ENCODE measurements around the gene TSPO. TPM values are rescaled to one million over a fixed set of nuclear protein-coding genes. Genes with fewer than 3 reads are reported as not detected.

TSPO gene
- total and polyA plus RNA-seq, 2 of the 8 experiments (the other 6 are each of a cell fraction or from before 2014, with no cell fraction given) = 19.9 to 51.5 TPM

- Histone ChIP-seq H3K79me2 (ENCODE audit: control insufficient read depth in 1 of 2, insufficient read depth in 2 of 2, low read length in 2 of 2) (no peaks in the 10 kb centered on the region), H3K18ac (ENCODE audit: extremely low read depth, low read length) (no peak overlapping the region), H3K4me3 (ENCODE audit: extremely low read depth in 1 of 4, insufficient read depth in 2 of 4, low read depth in 3 of 4, low read length in 4 of 4) (no peak overlapping the region), H3K4ac (replicated peaks; ENCODE audit: insufficient read length, low read depth, low read length) (no peak overlapping the region), H2AK5ac (ENCODE audit: low read depth, low read length) (no peak overlapping the region), H3K27ac (ENCODE audit: low read depth, low read length) (no peak overlapping the region), H2BK15ac (ENCODE audit: low read length) (no peak overlapping the region), H2AFZ (ENCODE audit: low read length) (no peak overlapping the region), H4K91ac (replicated peaks; ENCODE audit: insufficient read length, low read length) (no peak overlapping the region), H2BK12ac (ENCODE audit: low read depth, low read length) (no peak overlapping the region), H3K27me3 (replicated peaks in 1 of 4; ENCODE audit: control insufficient read depth in 3 of 4, extremely low read depth in 1 of 4, insufficient read depth in 3 of 4, low read length in 3 of 4) (no peaks in the 10 kb centered on the region), H2BK20ac (ENCODE audit: low read length) (no peak overlapping the region), H3K4me2 (ENCODE audit: insufficient read depth in 1 of 2, low read depth in 2 of 2, low read length in 2 of 2) (no peak overlapping the region), H2BK5ac (ENCODE audit: low read depth, low read length) (no peak overlapping the region), H3K9me3 (ENCODE audit: insufficient read depth in 2 of 2, low read depth in 1 of 2, low read length in 1 of 2) (no peaks in the 10 kb centered on the region), H3K9ac (replicated peaks in 1 of 4; ENCODE audit: extremely low read depth in 1 of 4, low read depth in 3 of 4, low read length in 3 of 4) (no peak overlapping the region), H3K79me1 (ENCODE audit: low read depth, low read length) (no peaks in the 10 kb centered on the region), H2BK120ac (replicated peaks; ENCODE audit: low read depth, low read length) (no peak overlapping the region), H3K36me3 (ENCODE audit: control insufficient read depth in 2 of 4, insufficient read depth in 4 of 4, low read length in 3 of 4) (no peaks in the 10 kb centered on the region), H3K23me2 (ENCODE audit: low read depth, low read length) (no peaks in the 10 kb centered on the region), H3K4me1 (replicated peaks in 1 of 4; ENCODE audit: control insufficient read depth in 3 of 4, insufficient read depth in 4 of 4, low read length in 3 of 4) (no peaks in the 10 kb centered on the region), H4K20me1 (replicated peaks in 1 of 2; ENCODE audit: control insufficient read depth in 1 of 2, insufficient read depth in 2 of 2, low read length in 2 of 2) (no peaks in the 10 kb centered on the region), H3K56ac (replicated peaks; ENCODE audit: insufficient read length, low read depth, low read length) (no peak overlapping the region), H4K8ac (ENCODE audit: extremely low read depth, insufficient read depth, low read length) (no peak overlapping the region), H4K5ac (ENCODE audit: insufficient read length, low read depth, low read length) (no peak overlapping the region), H3K14ac (ENCODE audit: insufficient read length) (no peak overlapping the region), H3K23ac (ENCODE audit: insufficient read length) (no peak overlapping the region)
- FAIRE-seq (no peak), DNase-seq (ENCODE audit: low read depth in 1 of 2, low spot score in 2 of 2) (no peak)
- ChIA-PET CTCF (ENCODE audit: partially characterized antibody) (interaction anchor here (0.7 to 2.5 kb wide), 4 partner anchors 9 to 30 kb away, joined by 3 to 17 read pairs (median 7); no protein-coding TSS in a partner anchor), POLR2A (ENCODE audit: partially characterized antibody) (interaction anchor here (0.7 to 2.5 kb wide), 3 partner anchors 10 to 13 kb away, joined by 3 to 14 read pairs (median 3); no protein-coding TSS in a partner anchor)
- WGBS, 2 experiments (ENCODE audit: extremely low coverage in 1 of 2, insufficient coverage in 1 of 2, insufficient read length in 1 of 2, insufficient replicate concordance in 2 of 2, low coverage in 1 of 2, low lambda C conversion rate in 2 of 2, missing lambda C conversion rate in 1 of 2) = 88% methylated on average over 18 of the region's 22 CpGs; no CpG with 5 or more reads in 1 of the 2 experiments
- TF ChIP-seq RFX5 (IDR thresholded peaks at IDR 0.05; ENCODE audit: borderline replicate concordance, low read depth, low read length) (no peak), CREB1 (IDR thresholded peaks at IDR 0.05) (no peak), ASH2L (IDR thresholded peaks at IDR 0.05; ENCODE audit: low read length) (no peak), SP1 (IDR thresholded peaks at IDR 0.05; ENCODE audit: low read depth, low read length) (no peak), EZH2 (IDR thresholded peaks at IDR 0.05; ENCODE audit: low read depth, low read length, severe bottlenecking) (no peak), SIRT6 (IDR thresholded peaks at IDR 0.05; ENCODE audit: low read length) (no peak), SP4 (IDR thresholded peaks at IDR 0.05; ENCODE audit: low read length) (no peak), ZNF274 (IDR thresholded peaks at IDR 0.05; ENCODE audit: borderline replicate concordance, extremely low read depth, low read length) (no peak), NRF1 (IDR thresholded peaks at IDR 0.05; ENCODE audit: low read depth, low read length) (no peak), SIX5 (IDR thresholded peaks at IDR 0.05; ENCODE audit: low read depth, low read length) (no peak), BRCA1 (IDR thresholded peaks at IDR 0.05; ENCODE audit: low read depth, low read length) (no peak), NANOG (IDR thresholded peaks at IDR 0.05; ENCODE audit: insufficient read depth, low read depth, low read length, poor library complexity, severe bottlenecking) (no peak), JUND (IDR thresholded peaks at IDR 0.05; ENCODE audit: low read length) (no peak), KDM5A (IDR thresholded peaks at IDR 0.05; ENCODE audit: low read length) (no peak), EP300 (IDR thresholded peaks at IDR 0.05; ENCODE audit: borderline replicate concordance in 1 of 2, low read depth in 2 of 2, low read length in 2 of 2) (no peak)
These were observed 46.0 kb downstream of the TSPO start for GRCh38 chr22:43197271-43197941.

Data from H1 (cell line).